Effector memory CD4-positive, alpha-beta T cell (primary cell): ENCODE data around the gene DHCR24.

Experiments used
- DNase-seq, 3 donors: peaks; one replicate each; pipeline ENCODE4 v3.0.0-alpha.2; 2020
- H3K27ac ChIP-seq: 2 replicates; pipeline ENCODE4 v1.7.0; 2013; ENCODE audit warnings: mild to moderate bottlenecking, low read length, moderate library complexity; ENCODE audit not compliant: insufficient read depth, poor library complexity, severe bottlenecking
- H3K27me3 ChIP-seq: replicated peaks from 2 replicates; pipeline ENCODE4 v1.7.0; 2013; ENCODE audit warnings: mild to moderate bottlenecking, low read length; ENCODE audit not compliant: insufficient read depth, control insufficient read depth, poor library complexity, severe bottlenecking
- H3K36me3 ChIP-seq: 2 replicates; pipeline ENCODE4 v1.7.0; 2013; ENCODE audit warnings: mild to moderate bottlenecking, low read length, moderate library complexity; ENCODE audit not compliant: control insufficient read depth, insufficient read depth
- H3K4me1 ChIP-seq: 2 replicates; pipeline ENCODE4 v1.7.0; 2013; ENCODE audit warnings: low read length, mild to moderate bottlenecking; ENCODE audit not compliant: control insufficient read depth, insufficient read depth, poor library complexity, severe bottlenecking
- H3K4me3 ChIP-seq: 2 replicates; pipeline ENCODE4 v1.7.0; 2013; ENCODE audit warnings: low read length, low read depth, mild to moderate bottlenecking; ENCODE audit not compliant: insufficient read depth, poor library complexity, severe bottlenecking
- H3K9me3 ChIP-seq: 2 replicates; pipeline ENCODE4 v1.7.0; 2013; ENCODE audit warnings: mild to moderate bottlenecking, low read length, moderate library complexity; ENCODE audit not compliant: control insufficient read depth

Gene DHCR24

DNA sequence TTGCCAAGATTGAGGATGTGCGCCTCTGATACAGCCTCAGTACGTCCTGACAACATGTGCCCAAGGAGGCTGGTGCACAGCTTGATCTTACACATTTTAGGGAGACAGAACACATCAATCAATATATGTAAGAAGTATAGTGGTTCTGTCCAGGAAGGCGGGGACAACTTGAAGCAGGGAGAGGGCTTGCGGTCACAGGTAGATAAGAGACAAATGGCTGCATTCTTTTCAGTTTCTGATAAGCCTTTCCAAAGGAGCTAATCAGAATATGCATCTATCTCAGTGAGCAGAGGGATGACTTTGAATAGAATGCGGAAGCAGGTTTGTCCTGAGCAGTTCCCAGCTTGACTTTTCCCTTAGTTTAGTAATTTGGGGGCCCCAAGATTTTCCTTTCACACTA is 10.2 kb downstream of the DHCR24 start:
- no peak for DNase-seq
- peaks cover 2% of the 10 kb centered on the region for H3K36me3 ChIP-seq
- H3K27ac ChIP-seq = no peak overlapping the region
- H3K4me1 ChIP-seq = no peaks in the 10 kb centered on the region
- H3K4me3 ChIP-seq = no peak overlapping the region
- H3K27me3 ChIP-seq = no peaks in the 10 kb centered on the region
- no peaks in the 10 kb centered on the region for H3K9me3 ChIP-seq

DNA sequence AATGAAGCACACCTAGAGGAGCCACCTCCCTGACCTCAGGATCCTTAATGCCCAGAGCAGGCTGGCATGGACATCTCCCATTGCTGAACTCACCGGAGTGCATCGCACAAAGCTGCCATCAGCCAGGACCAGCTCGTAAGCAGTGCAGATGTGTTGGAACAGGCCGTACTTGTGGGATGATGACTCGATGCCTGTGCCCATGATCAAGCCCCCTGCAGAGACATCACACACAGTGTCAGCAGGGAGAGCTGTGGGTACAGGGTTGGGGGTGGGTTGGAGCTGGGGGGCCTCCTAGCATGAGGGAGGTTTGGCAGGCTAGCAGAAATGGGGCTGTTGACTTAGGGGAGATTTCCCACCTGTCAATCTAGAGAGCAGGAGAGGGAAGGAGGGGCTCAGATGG is 12.0 kb downstream of the DHCR24 start:
- Histone ChIP-seq H3K4me1 (no peaks in the 10 kb centered on the region), H3K9me3 (no peaks in the 10 kb centered on the region), H3K27ac (no peak overlapping the region), H3K36me3 (peaks cover 5% of the 10 kb centered on the region), H3K4me3 (no peak overlapping the region), H3K27me3 (no peaks in the 10 kb centered on the region)
- no peak for DNase-seq

DNA sequence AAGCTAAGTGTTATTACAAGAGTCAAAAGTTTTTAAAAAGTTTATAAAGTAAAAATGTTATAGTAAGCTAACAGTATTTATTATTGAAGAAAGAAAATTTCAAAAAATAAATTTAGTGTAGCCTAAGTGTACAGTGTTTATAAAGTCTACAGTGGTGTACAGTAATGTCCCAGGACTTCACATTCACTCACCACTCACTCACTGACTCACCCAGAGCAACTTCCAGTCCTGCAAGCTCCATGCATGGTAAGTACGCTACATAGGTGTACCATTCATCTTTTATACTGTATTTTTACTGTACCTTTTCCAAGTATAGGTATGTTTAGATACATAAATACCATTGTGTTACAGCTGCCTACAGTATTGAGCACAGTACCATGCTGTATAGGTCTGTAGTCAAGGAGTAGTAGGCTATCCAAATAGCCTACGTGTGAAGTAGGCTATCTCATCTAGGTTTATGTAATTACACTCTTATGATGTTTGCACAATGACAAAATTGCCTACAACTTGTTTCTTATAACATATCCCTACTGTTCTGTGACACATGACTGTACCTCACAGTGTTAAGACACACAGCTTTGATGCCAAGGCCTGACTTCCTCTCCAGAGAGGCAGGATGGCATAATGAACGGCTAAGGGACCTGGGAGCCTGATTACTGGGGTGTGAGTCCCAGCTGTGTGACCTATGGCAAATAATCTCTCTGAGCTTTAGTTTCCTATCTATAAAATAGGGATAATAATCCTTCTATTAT is 12.7 kb downstream of the DHCR24 start:
- H3K27ac ChIP-seq = no peak overlapping the region
- no peak for DNase-seq
- peaks cover 5% of the 10 kb centered on the region for H3K36me3 ChIP-seq
- H3K4me3 ChIP-seq = no peak overlapping the region
- H3K27me3 ChIP-seq = no peaks in the 10 kb centered on the region
- H3K9me3 ChIP-seq = no peaks in the 10 kb centered on the region
- no peaks in the 10 kb centered on the region for H3K4me1 ChIP-seq

DNA sequence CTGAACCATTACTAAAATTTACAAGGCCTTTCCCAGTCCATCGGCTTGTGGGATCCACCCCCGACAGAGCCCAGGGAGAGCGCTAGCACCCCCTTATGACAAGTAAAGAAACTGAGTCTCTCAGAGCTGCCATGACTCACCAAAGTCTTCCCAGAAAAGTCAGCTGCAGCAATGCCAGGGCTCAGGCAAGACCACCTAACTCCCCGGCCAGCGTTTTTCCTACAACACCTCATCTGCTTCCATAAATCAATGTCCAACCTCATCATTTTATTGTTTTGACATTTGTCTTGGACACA is 15.0 kb downstream of the DHCR24 start:
- no peak for DNase-seq
- Histone ChIP-seq H3K27me3 (no peaks in the 10 kb centered on the region), H3K4me1 (no peaks in the 10 kb centered on the region), H3K4me3 (no peak overlapping the region), H3K36me3 (peaks cover 5% of the 10 kb centered on the region), H3K9me3 (no peaks in the 10 kb centered on the region), H3K27ac (no peak overlapping the region)

DNA sequence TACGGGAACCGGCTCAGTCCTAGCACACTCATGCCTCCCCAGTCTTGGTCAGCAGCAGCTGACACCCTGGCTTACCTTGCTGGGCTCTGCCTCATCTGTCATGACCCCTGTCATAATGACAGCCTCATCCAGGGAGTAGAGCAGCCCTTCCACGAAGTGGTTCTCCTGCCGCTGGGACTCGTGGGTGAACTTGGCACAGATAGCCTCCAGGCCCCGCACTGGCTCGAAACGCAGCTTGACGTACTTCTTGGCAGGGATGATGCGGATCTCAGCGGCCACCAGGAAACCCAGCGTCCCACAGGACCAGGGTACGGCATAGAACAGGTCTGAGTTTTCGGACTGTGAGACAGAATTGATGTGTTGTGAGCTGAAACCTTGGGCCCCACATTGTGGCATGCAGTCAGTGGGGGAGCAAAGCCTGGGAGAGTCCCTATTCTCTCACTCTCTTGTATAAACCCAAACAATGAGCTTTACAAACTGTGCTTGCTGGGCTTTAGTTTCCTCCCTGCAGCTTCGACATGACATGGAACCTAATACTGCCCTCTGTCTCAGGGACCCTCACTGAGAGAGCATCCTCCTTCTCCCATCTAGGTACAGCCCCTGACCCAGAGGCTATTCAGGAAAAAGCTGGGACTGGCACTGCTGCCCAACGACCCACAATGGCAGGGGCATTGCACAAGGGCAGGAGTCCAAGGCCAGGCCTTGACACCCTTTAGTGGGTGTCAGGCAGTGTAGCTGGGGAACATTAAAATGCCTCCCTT is 15.5 kb downstream of the DHCR24 start:
- Histone ChIP-seq H3K4me1 (no peaks in the 10 kb centered on the region), H3K36me3 (peaks cover 5% of the 10 kb centered on the region), H3K27me3 (no peaks in the 10 kb centered on the region), H3K9me3 (no peaks in the 10 kb centered on the region), H3K27ac (no peak overlapping the region), H3K4me3 (no peak overlapping the region)
- DNase-seq = no peak

DNA sequence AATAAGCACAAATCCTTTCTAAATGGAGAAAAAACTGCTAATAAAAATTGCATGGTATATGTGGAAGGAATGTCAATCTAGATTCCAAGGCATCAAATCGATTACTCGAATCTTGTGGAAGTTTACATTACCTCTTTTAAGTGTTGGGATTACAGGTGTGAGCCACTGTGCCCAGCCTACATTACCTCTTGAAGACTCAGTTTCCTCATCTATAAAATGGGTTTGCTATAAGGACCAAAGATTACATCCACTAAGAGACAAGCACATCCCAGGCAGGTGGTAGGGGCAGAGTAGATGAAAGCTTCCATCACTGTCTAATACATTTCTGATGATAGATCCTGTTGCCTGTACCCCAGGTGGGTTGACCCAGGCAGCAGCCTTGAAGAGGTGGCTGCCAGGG is 16.1 kb downstream of the DHCR24 start:
- Histone ChIP-seq H3K4me3 (no peak overlapping the region), H3K9me3 (no peaks in the 10 kb centered on the region), H3K27me3 (no peaks in the 10 kb centered on the region), H3K27ac (no peak overlapping the region), H3K4me1 (no peaks in the 10 kb centered on the region), H3K36me3 (peaks cover 5% of the 10 kb centered on the region)
- no peak for DNase-seq

DNA sequence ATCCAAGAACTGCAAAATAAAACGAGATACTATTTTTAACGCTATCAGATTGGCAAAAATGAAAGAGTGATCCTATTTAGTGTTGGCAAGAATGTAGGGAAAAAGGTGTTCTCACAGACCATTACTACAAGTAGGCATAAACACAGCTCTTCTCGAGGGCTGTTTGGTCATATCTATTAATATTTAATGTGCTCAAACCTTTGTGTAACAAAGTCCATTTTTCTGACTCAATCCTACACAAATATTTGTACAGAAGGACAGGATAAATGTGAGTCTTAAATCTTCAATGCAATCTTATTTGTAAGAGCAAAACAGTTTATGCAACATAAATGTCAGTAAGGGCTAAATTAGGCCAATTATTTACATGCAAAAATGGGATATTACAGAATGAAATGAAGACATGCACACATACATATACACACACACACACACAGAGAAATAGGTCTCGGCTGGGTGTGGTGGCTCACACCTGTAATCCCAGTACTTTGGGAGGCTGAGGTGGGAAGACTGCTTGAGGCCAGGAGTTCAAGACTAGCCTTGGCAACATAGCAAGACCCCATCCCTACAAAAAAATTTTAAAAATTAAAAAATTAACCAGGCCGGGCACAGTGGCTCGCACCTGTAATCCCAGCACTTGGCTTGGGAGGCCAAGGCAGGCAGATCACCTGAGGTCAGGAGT is 17.7 kb downstream of the DHCR24 start:
- Histone ChIP-seq H3K36me3 (peaks cover 5% of the 10 kb centered on the region), H3K27me3 (no peaks in the 10 kb centered on the region), H3K4me3 (no peak overlapping the region), H3K4me1 (no peaks in the 10 kb centered on the region), H3K9me3 (no peaks in the 10 kb centered on the region), H3K27ac (no peak overlapping the region)
- DNase-seq = no peak

DNA sequence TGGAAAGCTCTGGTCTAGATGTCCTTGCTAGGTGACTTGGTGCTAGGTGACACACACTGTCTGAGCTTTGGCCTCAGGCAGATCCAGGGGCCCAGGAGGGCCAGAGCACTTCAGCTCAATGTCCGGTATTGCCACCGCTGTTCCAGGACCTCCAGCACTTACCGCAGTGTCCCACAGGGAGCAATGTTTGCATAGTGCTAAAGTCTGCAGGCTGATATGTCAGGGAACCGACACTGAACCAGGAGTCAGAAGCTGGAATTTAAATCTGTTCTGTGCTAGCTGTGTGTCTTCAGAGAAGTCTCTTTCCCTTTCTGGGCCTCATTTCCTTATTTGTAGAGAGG is 19.3 kb downstream of the DHCR24 start:
- Histone ChIP-seq H3K4me3 (no peak overlapping the region), H3K27me3 (no peaks in the 10 kb centered on the region), H3K36me3 (peaks cover 4% of the 10 kb centered on the region), H3K27ac (no peak overlapping the region), H3K9me3 (no peaks in the 10 kb centered on the region), H3K4me1 (no peaks in the 10 kb centered on the region)
- DNase-seq = no peak

DNA sequence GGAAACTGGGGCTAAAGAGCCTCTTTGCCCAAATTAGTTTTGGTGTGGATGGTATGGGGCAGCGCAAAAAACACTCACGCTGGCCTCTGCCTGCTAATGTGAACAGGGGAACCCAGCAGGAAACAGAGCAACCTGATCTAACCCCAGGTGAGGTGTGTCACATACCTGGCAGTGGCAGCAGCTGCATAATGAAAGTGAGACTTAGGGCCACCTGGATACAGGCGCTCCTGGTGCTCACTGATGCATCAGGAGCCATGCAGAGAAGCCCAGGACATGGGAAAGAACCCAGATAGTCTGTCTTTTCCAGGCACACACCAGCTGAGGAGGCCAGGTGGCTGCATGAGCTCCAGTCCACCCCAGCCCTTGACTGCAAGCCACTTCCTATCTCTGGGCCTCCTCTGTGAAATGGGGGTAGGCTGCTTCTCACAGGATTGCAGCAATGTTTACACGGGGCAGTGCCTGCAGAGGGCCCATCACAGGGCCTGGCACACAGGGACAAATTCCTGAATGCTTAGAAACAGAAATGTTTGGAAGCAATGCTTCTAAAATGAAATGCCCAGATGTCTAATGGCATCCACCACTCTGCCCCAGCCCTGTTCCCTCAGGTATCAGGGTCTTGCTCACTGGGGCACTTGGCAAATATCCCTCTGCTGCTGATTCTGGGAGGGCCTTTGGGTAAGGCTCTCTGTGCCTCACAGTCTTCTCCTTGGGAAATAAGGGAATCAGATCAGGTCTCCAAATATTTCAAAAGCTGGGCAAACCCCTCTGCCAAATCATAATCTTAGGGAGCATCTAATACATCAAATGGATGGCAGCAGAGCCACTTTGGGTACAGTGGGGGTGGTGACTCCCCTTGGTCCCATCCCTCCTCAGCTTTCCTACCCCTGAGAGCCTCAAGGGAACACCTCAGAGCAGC is 19.9 kb downstream of the DHCR24 start:
- H3K4me1 ChIP-seq = no peaks in the 10 kb centered on the region
- H3K36me3 ChIP-seq = peaks cover 3% of the 10 kb centered on the region
- DNase-seq = no peak
- no peaks in the 10 kb centered on the region for H3K27me3 ChIP-seq
- H3K4me3 ChIP-seq = no peak overlapping the region
- no peaks in the 10 kb centered on the region for H3K9me3 ChIP-seq
- H3K27ac ChIP-seq = no peak overlapping the region
